A549 (cell line): Measurements from ENCODE around the gene ABCB1.

ENCODE experiments used
- HDAC2 ChIP-seq: fragments of 200-600 bp; sonication (generic); IDR thresholded peaks from 2 replicates; pipeline ENCODE4 v1.6.1; 2016
- JUNB ChIP-seq: fragments of >200 bp; sonication (Bioruptor Twin); formaldehyde crosslinking; IDR thresholded peaks from 2 replicates; pipeline ENCODE4 v1.6.1; 2016
- MAZ ChIP-seq: fragments of 150-350 bp; IDR thresholded peaks from 2 replicates; pipeline ENCODE4 v1.6.1; 2014; ENCODE audit warnings: antibody characterized with exemption, low read depth, low read length, borderline replicate concordance
- SMC3 ChIP-seq: fragments of >200 bp; sonication (Bioruptor Twin); formaldehyde crosslinking; IDR thresholded peaks from 3 replicates; pipeline ENCODE4 v1.6.1; 2018; ENCODE audit warnings: inconsistent platforms
- ZSCAN20 ChIP-seq: fragments of 250-450 bp; sonication (Bioruptor Pico); IDR thresholded peaks from 2 replicates; pipeline ENCODE4 v1.8.0; 2022; ENCODE audit warnings: mild to moderate bottlenecking, moderate library complexity
- TF ChIP-seq, protein P1 (sequence below): fragments of >200 bp; sonication (Bioruptor Twin); formaldehyde crosslinking; IDR thresholded peaks from 3 replicates; pipeline ENCODE4 v1.5.1; 2016

DNA sequence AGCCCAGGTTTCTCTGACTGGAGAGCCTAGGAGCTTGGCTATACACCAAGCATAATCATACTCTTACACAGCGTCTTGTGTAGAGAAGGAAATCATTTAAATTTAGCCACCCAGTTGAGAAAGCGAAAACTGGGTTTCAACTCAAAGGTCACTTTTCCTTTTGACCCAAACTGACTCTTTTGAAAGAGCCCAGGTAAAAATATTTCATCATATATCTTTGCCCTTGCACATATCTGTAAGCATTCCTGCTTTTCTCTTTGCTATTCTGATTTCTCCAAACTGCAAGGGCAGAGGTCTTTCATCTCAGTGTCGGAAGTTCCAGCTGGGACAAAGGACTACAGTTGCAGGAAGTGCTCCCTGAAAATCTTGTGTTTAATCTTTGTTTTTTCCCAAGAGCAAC is 103.2 kb downstream of the ABCB1 start:
- TF ChIP-seq, protein P1, sequence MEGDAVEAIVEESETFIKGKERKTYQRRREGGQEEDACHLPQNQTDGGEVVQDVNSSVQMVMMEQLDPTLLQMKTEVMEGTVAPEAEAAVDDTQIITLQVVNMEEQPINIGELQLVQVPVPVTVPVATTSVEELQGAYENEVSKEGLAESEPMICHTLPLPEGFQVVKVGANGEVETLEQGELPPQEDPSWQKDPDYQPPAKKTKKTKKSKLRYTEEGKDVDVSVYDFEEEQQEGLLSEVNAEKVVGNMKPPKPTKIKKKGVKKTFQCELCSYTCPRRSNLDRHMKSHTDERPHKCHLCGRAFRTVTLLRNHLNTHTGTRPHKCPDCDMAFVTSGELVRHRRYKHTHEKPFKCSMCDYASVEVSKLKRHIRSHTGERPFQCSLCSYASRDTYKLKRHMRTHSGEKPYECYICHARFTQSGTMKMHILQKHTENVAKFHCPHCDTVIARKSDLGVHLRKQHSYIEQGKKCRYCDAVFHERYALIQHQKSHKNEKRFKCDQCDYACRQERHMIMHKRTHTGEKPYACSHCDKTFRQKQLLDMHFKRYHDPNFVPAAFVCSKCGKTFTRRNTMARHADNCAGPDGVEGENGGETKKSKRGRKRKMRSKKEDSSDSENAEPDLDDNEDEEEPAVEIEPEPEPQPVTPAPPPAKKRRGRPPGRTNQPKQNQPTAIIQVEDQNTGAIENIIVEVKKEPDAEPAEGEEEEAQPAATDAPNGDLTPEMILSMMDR = no peak
- TF ChIP-seq MAZ = no peak
- TF ChIP-seq JUNB = no peak
- TF ChIP-seq ZSCAN20 (CRISPR knock-in tag) = no peak
- TF ChIP-seq HDAC2 = no peak
- no peak for TF ChIP-seq SMC3
